ENCODE data around the gene SLCO4A1. TPM values are rescaled to one million over a fixed set of nuclear protein-coding genes. Genes with fewer than 3 reads are reported as not detected.
A peak's percentile ranks its signal among the peaks of the same experiment; 100 is the strongest.

Gene SLCO4A1
- total RNA-seq, 1 experiment from 2014 or later, result 48.8 TPM

- no TSS peak for BruUV-seq (replicated peaks)
- Histone ChIP-seq H3K4me3 (ENCODE audit: low read depth, low read length, poor library complexity, severe bottlenecking) (peak overlapping the region; percentile 60), H3K27ac (ENCODE audit: low read depth, low read length, poor library complexity, severe bottlenecking) (no peak overlapping the region), H3K36me3 (ENCODE audit: insufficient read depth, low read length, poor library complexity, severe bottlenecking) (no peaks in the 10 kb centered on the region), H3K4me1 (ENCODE audit: insufficient read depth, low read length, poor library complexity, severe bottlenecking) (peaks cover 36% of the 10 kb centered on the region), H3K9me3 (ENCODE audit: low read depth, low read length, poor library complexity, severe bottlenecking) (no peaks in the 10 kb centered on the region), H3K27me3 (replicated peaks; ENCODE audit: insufficient read depth, low read depth, low read length, poor library complexity) (peaks cover 4% of the 10 kb centered on the region)
- POLR2A ChIA-PET (ENCODE audit: low non-redundant PET), result no interaction called here
- no peak for DNase-seq (ENCODE audit: low spot score)
- CTCF ChIA-PET, result no interaction called here
- TF ChIP-seq, protein P1, sequence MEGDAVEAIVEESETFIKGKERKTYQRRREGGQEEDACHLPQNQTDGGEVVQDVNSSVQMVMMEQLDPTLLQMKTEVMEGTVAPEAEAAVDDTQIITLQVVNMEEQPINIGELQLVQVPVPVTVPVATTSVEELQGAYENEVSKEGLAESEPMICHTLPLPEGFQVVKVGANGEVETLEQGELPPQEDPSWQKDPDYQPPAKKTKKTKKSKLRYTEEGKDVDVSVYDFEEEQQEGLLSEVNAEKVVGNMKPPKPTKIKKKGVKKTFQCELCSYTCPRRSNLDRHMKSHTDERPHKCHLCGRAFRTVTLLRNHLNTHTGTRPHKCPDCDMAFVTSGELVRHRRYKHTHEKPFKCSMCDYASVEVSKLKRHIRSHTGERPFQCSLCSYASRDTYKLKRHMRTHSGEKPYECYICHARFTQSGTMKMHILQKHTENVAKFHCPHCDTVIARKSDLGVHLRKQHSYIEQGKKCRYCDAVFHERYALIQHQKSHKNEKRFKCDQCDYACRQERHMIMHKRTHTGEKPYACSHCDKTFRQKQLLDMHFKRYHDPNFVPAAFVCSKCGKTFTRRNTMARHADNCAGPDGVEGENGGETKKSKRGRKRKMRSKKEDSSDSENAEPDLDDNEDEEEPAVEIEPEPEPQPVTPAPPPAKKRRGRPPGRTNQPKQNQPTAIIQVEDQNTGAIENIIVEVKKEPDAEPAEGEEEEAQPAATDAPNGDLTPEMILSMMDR (conservative IDR thresholded peaks at IDR 0.05; ENCODE audit: low read depth, low read length), result no peak
- no peak for TF ChIP-seq EZH2 (IDR thresholded peaks at IDR 0.05; ENCODE audit: borderline replicate concordance, low read depth, low read length, poor library complexity, severe bottlenecking)
- intact Hi-C loops (cut with micrococcal nuclease; ENCODE audit: unreplicated experiment), result no loop called here
Observed at GRCh38 chr20:62710221-62710885, 68.0 kb downstream of the SLCO4A1 start.

DNA sequence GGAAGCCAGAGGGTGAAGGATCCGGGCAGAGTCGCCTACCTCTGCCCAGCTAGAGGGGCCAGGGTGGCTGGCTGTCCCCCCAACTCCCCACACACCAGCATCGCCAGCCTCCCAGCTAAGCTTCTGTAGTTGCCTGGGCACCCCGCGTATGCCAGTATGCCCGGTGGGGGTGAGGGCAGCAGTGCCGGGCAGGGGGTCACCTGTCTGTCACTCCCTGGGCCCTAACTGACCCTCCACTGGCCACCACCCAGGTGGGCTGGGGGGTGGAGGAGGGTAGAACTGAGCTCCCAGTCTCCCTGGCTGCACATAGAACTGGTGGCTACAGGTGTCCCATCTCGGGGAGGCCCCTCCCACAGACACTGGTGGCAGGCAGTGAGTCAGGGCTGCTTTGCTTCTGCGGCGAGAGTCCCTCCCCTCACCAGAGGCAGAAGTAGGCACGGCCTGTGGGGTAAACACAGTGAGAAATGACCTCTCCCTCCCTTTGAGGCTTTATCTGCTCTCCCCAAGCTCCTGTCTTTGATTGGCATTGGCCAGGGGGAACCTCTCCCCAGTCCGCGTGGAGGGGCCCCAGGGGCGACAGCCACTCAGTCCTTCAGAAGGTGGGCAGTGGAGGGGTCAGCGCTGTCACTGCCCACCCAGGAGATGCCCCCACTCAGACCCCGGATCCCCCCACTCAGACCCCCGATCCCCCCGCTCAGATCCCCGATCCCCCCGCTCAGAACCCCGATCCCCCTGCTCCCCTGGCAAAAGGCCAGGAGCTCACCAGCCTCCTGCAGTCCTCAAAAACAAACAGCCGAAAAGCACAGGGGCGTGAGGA lies 68.8 kb downstream of the SLCO4A1 start:
- TF ChIP-seq EZH2 (IDR thresholded peaks at IDR 0.05; ENCODE audit: borderline replicate concordance, low read depth, low read length, poor library complexity, severe bottlenecking), result no peak
- TF ChIP-seq, protein P1 (conservative IDR thresholded peaks at IDR 0.05; ENCODE audit: low read depth, low read length), result no peak
- Histone ChIP-seq H3K27ac (ENCODE audit: low read depth, low read length, poor library complexity, severe bottlenecking) (no peak overlapping the region), H3K4me1 (ENCODE audit: insufficient read depth, low read length, poor library complexity, severe bottlenecking) (peaks cover 35% of the 10 kb centered on the region), H3K27me3 (replicated peaks; ENCODE audit: insufficient read depth, low read depth, low read length, poor library complexity) (peaks cover 4% of the 10 kb centered on the region), H3K4me3 (ENCODE audit: low read depth, low read length, poor library complexity, severe bottlenecking) (peak overlapping the region; percentile 60), H3K9me3 (ENCODE audit: low read depth, low read length, poor library complexity, severe bottlenecking) (no peaks in the 10 kb centered on the region), H3K36me3 (ENCODE audit: insufficient read depth, low read length, poor library complexity, severe bottlenecking) (no peaks in the 10 kb centered on the region)
- CTCF ChIA-PET, result interaction anchor here (0.6 kb wide), 1 partner anchor 58 kb away, joined by 5 read pairs; no protein-coding TSS in a partner anchor
- DNase-seq (ENCODE audit: low spot score), result peak; percentile 55
- intact Hi-C loops (cut with micrococcal nuclease; ENCODE audit: unreplicated experiment), result no loop called here
- POLR2A ChIA-PET (ENCODE audit: low non-redundant PET), result no interaction called here
- BruUV-seq (replicated peaks), result no TSS peak

GRCh38 chr20:62711703-62712101 lies 69.4 kb downstream of the SLCO4A1 start:
- H3K36me3 ChIP-seq (ENCODE audit: insufficient read depth, low read length, poor library complexity, severe bottlenecking), result no peaks in the 10 kb centered on the region
- peak overlapping the region; percentile 60 for H3K4me3 ChIP-seq (ENCODE audit: low read depth, low read length, poor library complexity, severe bottlenecking)
- TF ChIP-seq EZH2 (IDR thresholded peaks at IDR 0.05; ENCODE audit: borderline replicate concordance, low read depth, low read length, poor library complexity, severe bottlenecking), result no peak
- no peak for DNase-seq (ENCODE audit: low spot score)
- peaks cover 4% of the 10 kb centered on the region for H3K27me3 ChIP-seq (replicated peaks; ENCODE audit: insufficient read depth, low read depth, low read length, poor library complexity)
- ChIA-PET POLR2A (ENCODE audit: low non-redundant PET) (no interaction called here), CTCF (interaction anchor here (0.6 kb wide), 1 partner anchor 57 kb away, joined by 5 read pairs; no protein-coding TSS in a partner anchor)
- H3K9me3 ChIP-seq (ENCODE audit: low read depth, low read length, poor library complexity, severe bottlenecking), result no peaks in the 10 kb centered on the region
- no TSS peak for BruUV-seq (replicated peaks)
- no peak overlapping the region for H3K27ac ChIP-seq (ENCODE audit: low read depth, low read length, poor library complexity, severe bottlenecking)
- H3K4me1 ChIP-seq (ENCODE audit: insufficient read depth, low read length, poor library complexity, severe bottlenecking), result peaks cover 35% of the 10 kb centered on the region
- intact Hi-C loops (cut with micrococcal nuclease; ENCODE audit: unreplicated experiment), result no loop called here
